Peyer's patch (tissue), 4 donors: ENCODE results near the gene DSTYK.

Experiments
- POLR2A ChIP-seq, 2 donors: fragments of 450-650 bp; IDR thresholded peaks; one replicate each; pipeline ENCODE4 v1.5.1; 2017; ENCODE audit warnings: antibody characterized with exemption in 2 of 2, mild to moderate bottlenecking in 2 of 2, moderate library complexity in 2 of 2
- TF ChIP-seq, protein P1 (sequence below), 6 experiments: fragments of 450-650 bp in 4 of 6; fragments of 200-600 bp in 2 of 6; sonication (generic) in 1 of 6; IDR thresholded peaks; one replicate each; pipeline ENCODE4 v1.5.1; 2017 to 2019; ENCODE audit warnings: antibody characterized with exemption in 6 of 6, mild to moderate bottlenecking in 3 of 6, moderate library complexity in 1 of 6

DNA sequence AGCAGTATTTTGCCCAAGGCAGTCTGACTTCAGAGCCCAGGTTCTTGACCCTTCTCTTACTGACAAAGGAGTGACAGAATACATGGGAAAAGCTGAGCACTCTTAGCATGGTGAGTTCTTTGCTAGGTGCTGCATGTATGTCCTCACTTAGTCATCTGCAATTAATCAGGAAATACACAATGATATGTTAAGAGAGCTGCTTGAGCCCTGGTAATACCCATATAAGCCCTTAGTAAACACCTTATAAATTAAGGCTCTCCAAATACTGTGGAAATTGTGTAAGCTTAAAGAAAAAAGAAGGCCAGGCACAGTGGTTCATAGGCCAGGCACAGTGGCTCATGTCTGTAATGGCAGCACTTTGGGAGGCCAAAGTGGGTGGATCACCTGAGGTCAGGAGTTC is 113.3 kb downstream of the DSTYK start:
- no peak for TF ChIP-seq POLR2A (IDR thresholded peaks at IDR 0.05)
- TF ChIP-seq, protein P1, sequence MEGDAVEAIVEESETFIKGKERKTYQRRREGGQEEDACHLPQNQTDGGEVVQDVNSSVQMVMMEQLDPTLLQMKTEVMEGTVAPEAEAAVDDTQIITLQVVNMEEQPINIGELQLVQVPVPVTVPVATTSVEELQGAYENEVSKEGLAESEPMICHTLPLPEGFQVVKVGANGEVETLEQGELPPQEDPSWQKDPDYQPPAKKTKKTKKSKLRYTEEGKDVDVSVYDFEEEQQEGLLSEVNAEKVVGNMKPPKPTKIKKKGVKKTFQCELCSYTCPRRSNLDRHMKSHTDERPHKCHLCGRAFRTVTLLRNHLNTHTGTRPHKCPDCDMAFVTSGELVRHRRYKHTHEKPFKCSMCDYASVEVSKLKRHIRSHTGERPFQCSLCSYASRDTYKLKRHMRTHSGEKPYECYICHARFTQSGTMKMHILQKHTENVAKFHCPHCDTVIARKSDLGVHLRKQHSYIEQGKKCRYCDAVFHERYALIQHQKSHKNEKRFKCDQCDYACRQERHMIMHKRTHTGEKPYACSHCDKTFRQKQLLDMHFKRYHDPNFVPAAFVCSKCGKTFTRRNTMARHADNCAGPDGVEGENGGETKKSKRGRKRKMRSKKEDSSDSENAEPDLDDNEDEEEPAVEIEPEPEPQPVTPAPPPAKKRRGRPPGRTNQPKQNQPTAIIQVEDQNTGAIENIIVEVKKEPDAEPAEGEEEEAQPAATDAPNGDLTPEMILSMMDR (IDR thresholded peaks at IDR 0.05): no peak
